CD4-positive, CD25-positive, alpha-beta regulatory T cell (primary cell): Measurements from ENCODE around the gene TANC1. TPM values are rescaled to one million over a fixed set of nuclear protein-coding genes. Genes with fewer than 3 reads are reported as not detected.
A peak's percentile ranks its signal among the peaks of the same experiment; 100 is the strongest.

ENCODE experiments used
- ATAC-seq, 2 donors: fragments of 150-1000 bp; cut with Tn5 transposase; one replicate each; pipeline ENCODE4 v1.10.0; 2021; ENCODE audit warnings: low read depth in 2 of 2, moderate number of reproducible peaks in 2 of 2, moderate library complexity in 1 of 2
- DNase-seq, 3 donors: peaks; one replicate each; pipeline versions ENCODE4 v3.0.0 to v3.0.0-alpha.2; 2012 to 2022; ENCODE audit warnings: mixed read lengths in 1 of 3
- H3K27ac ChIP-seq: one replicate; pipeline ENCODE4 v1.7.0; 2013; ENCODE audit warnings: mild to moderate bottlenecking, low read length; ENCODE audit not compliant: insufficient read depth, poor library complexity, severe bottlenecking
- H3K27me3 ChIP-seq: one replicate; pipeline ENCODE4 v1.7.0; 2013; ENCODE audit warnings: low read length; ENCODE audit not compliant: control insufficient read depth, insufficient read depth
- H3K36me3 ChIP-seq: one replicate; pipeline ENCODE4 v1.7.0; 2013; ENCODE audit warnings: mild to moderate bottlenecking, low read length, moderate library complexity; ENCODE audit not compliant: control insufficient read depth, insufficient read depth
- H3K4me1 ChIP-seq: 2 replicates; pipeline ENCODE4 v1.7.0; 2013; ENCODE audit warnings: mild to moderate bottlenecking, low read length; ENCODE audit not compliant: insufficient read depth, control insufficient read depth, poor library complexity, severe bottlenecking
- H3K4me3 ChIP-seq: one replicate; pipeline ENCODE4 v1.7.0; 2013; ENCODE audit warnings: low read depth, mild to moderate bottlenecking, low read length, moderate library complexity
- H3K9me3 ChIP-seq, 2 experiments: 1 replicate in 1 of 2; 2 replicates in 1 of 2; pipeline ENCODE4 v1.7.0; 2013; ENCODE audit warnings: low read length in 2 of 2, mild to moderate bottlenecking in 1 of 2, moderate library complexity in 1 of 2; ENCODE audit not compliant: control insufficient read depth in 2 of 2
- H3K27ac Mint-ChIP-seq, 3 donors: one replicate each; pipeline ENCODE4 v1.8.0; 2020 to 2022; ENCODE audit warnings: mild to moderate bottlenecking in 3 of 3, mixed read lengths in 3 of 3, moderate library complexity in 2 of 3
- H3K27me3 Mint-ChIP-seq: one replicate; pipeline ENCODE4 v1.8.0; 2022; ENCODE audit warnings: mild to moderate bottlenecking, mixed read lengths
- H3K36me3 Mint-ChIP-seq: one replicate; pipeline ENCODE4 v1.8.0; 2020; ENCODE audit warnings: mixed read lengths
- H3K4me1 Mint-ChIP-seq, 4 donors: one replicate each; pipeline ENCODE4 v1.8.0; 2020 to 2022; ENCODE audit warnings: mixed read lengths in 4 of 4, mild to moderate bottlenecking in 1 of 4
- H3K4me3 Mint-ChIP-seq, 4 donors: one replicate each; pipeline ENCODE4 v1.8.0; 2020 to 2022; ENCODE audit warnings: mild to moderate bottlenecking in 4 of 4, mixed read lengths in 4 of 4, moderate library complexity in 3 of 4
- H3K9me3 Mint-ChIP-seq, 7 donors: one replicate each; pipeline ENCODE4 v1.8.0; 2020 to 2022; ENCODE audit warnings: mixed read lengths in 7 of 7, mild to moderate bottlenecking in 3 of 7, moderate library complexity in 2 of 7
- polyA plus RNA-seq, 4 donors: library from polyadenylated mRNA; unstranded; fragments of 300-500 nt; fragmentation: Illumina TruSeq; gene quantifications; one replicate each; pipeline ENCODE4 v1.2.3, GENCODE V29; 2021
- total RNA-seq: library from RNA; stranded (reverse); gene quantifications from one replicate; pipeline ENCODE4 v1.2.3, GENCODE V29; 2022

Gene TANC1
- total and polyA plus RNA-seq, 5 donors from 2014 or later: 0.06 to 0.07 TPM; not detected in 3

- ATAC-seq (no peak), DNase-seq (peak in 1 of 3 donors; percentile 49)
- Histone ChIP-seq H3K27ac (no peak overlapping the region), H3K27me3 (peaks cover 11% of the 10 kb centered on the region), H3K4me1 (no peaks in the 10 kb centered on the region), H3K9me3 (no peaks in the 10 kb centered on the region), H3K4me3 (no peak overlapping the region), H3K36me3 (no peaks in the 10 kb centered on the region)
- no peaks in the 10 kb centered on the region for H3K9me3 Mint-ChIP-seq
- H3K27ac Mint-ChIP-seq: no peak overlapping the region
- H3K4me3 Mint-ChIP-seq: no peak overlapping the region
- H3K27me3 Mint-ChIP-seq: peaks cover 22% of the 10 kb centered on the region
- peaks cover 0 to 13% (median 2%) of the 10 kb centered on the region in 4 donors for H3K4me1 Mint-ChIP-seq
- no peaks in the 10 kb centered on the region for H3K36me3 Mint-ChIP-seq
Measured at GRCh38 chr2:159150280-159150746, 181.9 kb downstream of the TANC1 start.

GRCh38 chr2:159151198-159152127 lies 183.0 kb downstream of the TANC1 start:
- peaks cover 13% of the 10 kb centered on the region for H3K27me3 ChIP-seq
- H3K9me3 Mint-ChIP-seq: no peaks in the 10 kb centered on the region
- H3K36me3 ChIP-seq: no peaks in the 10 kb centered on the region
- no peak overlapping the region for H3K27ac ChIP-seq
- no peaks in the 10 kb centered on the region for H3K36me3 Mint-ChIP-seq
- peak overlapping the region in 1 of 3 donors; percentile 24 for H3K27ac Mint-ChIP-seq
- peaks cover 0 to 13% (median 2%) of the 10 kb centered on the region in 4 donors for H3K4me1 Mint-ChIP-seq
- no peak overlapping the region for H3K4me3 Mint-ChIP-seq
- ATAC-seq (no peak), DNase-seq (no peak)
- no peak overlapping the region for H3K4me3 ChIP-seq
- no peaks in the 10 kb centered on the region for H3K9me3 ChIP-seq
- peaks cover 30% of the 10 kb centered on the region for H3K27me3 Mint-ChIP-seq
- H3K4me1 ChIP-seq: no peaks in the 10 kb centered on the region

GRCh38 chr2:159152128-159152778 lies 183.8 kb downstream of the TANC1 start:
- no peak overlapping the region for H3K4me3 Mint-ChIP-seq
- no peak for ATAC-seq
- H3K36me3 Mint-ChIP-seq: no peaks in the 10 kb centered on the region
- no peaks in the 10 kb centered on the region for H3K36me3 ChIP-seq
- H3K9me3 Mint-ChIP-seq: no peaks in the 10 kb centered on the region
- no peak overlapping the region for H3K4me3 ChIP-seq
- H3K4me1 Mint-ChIP-seq: peaks cover 0 to 10% (median 2%) of the 10 kb centered on the region in 4 donors
- no peaks in the 10 kb centered on the region for H3K4me1 ChIP-seq
- H3K27ac Mint-ChIP-seq: no peak overlapping the region
- H3K27me3 ChIP-seq: peaks cover 13% of the 10 kb centered on the region
- peaks cover 26% of the 10 kb centered on the region for H3K27me3 Mint-ChIP-seq
- no peak overlapping the region for H3K27ac ChIP-seq
- H3K9me3 ChIP-seq: no peaks in the 10 kb centered on the region
- DNase-seq: no peak

- Mint-ChIP-seq H3K4me3 (no peak overlapping the region), H3K36me3 (no peaks in the 10 kb centered on the region), H3K27ac (no peak overlapping the region)
Measured at GRCh38 chr2:159153063-159153462, 184.6 kb downstream of the TANC1 start.

GRCh38 chr2:159153463-159153862 lies 185.0 kb downstream of the TANC1 start:
- Mint-ChIP-seq H3K27me3 (peaks cover 24% of the 10 kb centered on the region), H3K4me3 (no peak overlapping the region), H3K9me3 (no peaks in the 10 kb centered on the region), H3K36me3 (no peaks in the 10 kb centered on the region), H3K4me1 (peaks cover 0 to 6% (median 0%) of the 10 kb centered on the region in 4 donors), H3K27ac (no peak overlapping the region)
- no peak overlapping the region for H3K27ac ChIP-seq
- H3K9me3 ChIP-seq: no peaks in the 10 kb centered on the region
- DNase-seq: no peak
- no peak for ATAC-seq
- H3K4me1 ChIP-seq: no peaks in the 10 kb centered on the region
- H3K4me3 ChIP-seq: no peak overlapping the region
- no peaks in the 10 kb centered on the region for H3K36me3 ChIP-seq
- peaks cover 8% of the 10 kb centered on the region for H3K27me3 ChIP-seq

More at GRCh38 chr2:159153063-159153462, 184.6 kb downstream of the TANC1 start:
- H3K9me3 Mint-ChIP-seq: no peaks in the 10 kb centered on the region
- H3K9me3 ChIP-seq: no peaks in the 10 kb centered on the region
- H3K36me3 ChIP-seq: no peaks in the 10 kb centered on the region
- H3K27ac ChIP-seq: no peak overlapping the region
- H3K27me3 Mint-ChIP-seq: peaks cover 21% of the 10 kb centered on the region
- peaks cover 9% of the 10 kb centered on the region for H3K27me3 ChIP-seq
- H3K4me3 ChIP-seq: no peak overlapping the region
- ATAC-seq (no peak), DNase-seq (no peak)
- peaks cover 0 to 6% (median 0%) of the 10 kb centered on the region in 4 donors for H3K4me1 Mint-ChIP-seq
- no peaks in the 10 kb centered on the region for H3K4me1 ChIP-seq

GRCh38 chr2:159153951-159154350 lies 185.5 kb downstream of the TANC1 start:
- peak overlapping the region in 1 of 3 donors; percentile 6 for H3K27ac Mint-ChIP-seq
- no peak for ATAC-seq

GRCh38 chr2:159154366-159154765 lies 185.9 kb downstream of the TANC1 start:
- H3K36me3 Mint-ChIP-seq: no peaks in the 10 kb centered on the region
- peaks cover 25% of the 10 kb centered on the region for H3K27me3 Mint-ChIP-seq
- peaks cover 0 to under 1% (median 0%) of the 10 kb centered on the region in 7 donors for H3K9me3 Mint-ChIP-seq
- Histone ChIP-seq H3K36me3 (no peaks in the 10 kb centered on the region), H3K9me3 (no peaks in the 10 kb centered on the region), H3K4me3 (no peak overlapping the region), H3K27ac (no peak overlapping the region), H3K4me1 (no peaks in the 10 kb centered on the region), H3K27me3 (peaks cover 8% of the 10 kb centered on the region)
- H3K4me3 Mint-ChIP-seq: no peak overlapping the region
- H3K4me1 Mint-ChIP-seq: peaks cover 0 to 6% (median 0%) of the 10 kb centered on the region in 4 donors
- no peak for DNase-seq
- H3K27ac Mint-ChIP-seq: no peak overlapping the region
- ATAC-seq: no peak

More at GRCh38 chr2:159153951-159154350, 185.5 kb downstream of the TANC1 start:
- H3K36me3 Mint-ChIP-seq: no peaks in the 10 kb centered on the region
- H3K27me3 ChIP-seq: peaks cover 8% of the 10 kb centered on the region
- H3K9me3 Mint-ChIP-seq: no peaks in the 10 kb centered on the region
- peaks cover 25% of the 10 kb centered on the region for H3K27me3 Mint-ChIP-seq
- H3K27ac ChIP-seq: no peak overlapping the region
- H3K9me3 ChIP-seq: no peaks in the 10 kb centered on the region
- DNase-seq: no peak
- H3K4me3 Mint-ChIP-seq: no peak overlapping the region
- H3K36me3 ChIP-seq: no peaks in the 10 kb centered on the region
- H3K4me3 ChIP-seq: no peak overlapping the region
- peaks cover 0 to 6% (median 0%) of the 10 kb centered on the region in 4 donors for H3K4me1 Mint-ChIP-seq
- H3K4me1 ChIP-seq: no peaks in the 10 kb centered on the region
